Adrenal gland (tissue), 5 donors: ENCODE measurements around the gene GPR62.

Experiments
- POLR2A ChIP-seq, 2 donors: fragments of 450-650 bp; IDR thresholded peaks; one replicate each; pipeline ENCODE4 v1.6.1; 2017; ENCODE audit warnings: antibody characterized with exemption in 2 of 2, mild to moderate bottlenecking in 2 of 2, moderate library complexity in 1 of 2
- TF ChIP-seq, protein P1 (sequence below), 6 experiments: fragments of 450-650 bp in 4 of 6; fragments of 200-600 bp in 2 of 6; sonication (generic) in 1 of 6; IDR thresholded peaks; 1 replicate in 5 of 6; 2 replicates in 1 of 6; pipeline versions ENCODE4 v1.5.1 to v1.8.0; 2016 to 2021; ENCODE audit warnings: antibody characterized with exemption in 6 of 6, mild to moderate bottlenecking in 2 of 6, moderate library complexity in 1 of 6
- donor health status: DM: no; HTN: no; CAD: no.

DNA sequence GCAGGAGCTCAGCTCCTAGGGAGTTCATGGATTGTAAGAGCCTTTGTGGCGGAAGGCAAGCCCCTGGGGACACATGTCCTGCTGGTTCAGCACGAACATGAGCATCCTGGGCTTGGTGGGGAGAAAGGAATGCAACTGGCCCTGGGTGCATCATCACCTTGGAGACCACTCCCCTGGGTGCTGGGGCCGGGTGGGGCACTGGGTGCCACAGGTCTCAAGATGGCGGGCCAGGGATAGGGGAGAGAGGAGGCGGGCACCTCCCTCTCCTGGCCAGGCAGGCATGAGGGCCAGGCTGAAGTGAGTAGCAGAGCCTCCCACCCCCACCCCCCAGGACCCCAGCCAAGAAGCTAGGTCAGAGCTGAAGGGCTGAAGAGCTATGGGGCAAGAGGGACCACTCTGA is 11.3 kb downstream of the GPR62 start:
- TF ChIP-seq, protein P1, sequence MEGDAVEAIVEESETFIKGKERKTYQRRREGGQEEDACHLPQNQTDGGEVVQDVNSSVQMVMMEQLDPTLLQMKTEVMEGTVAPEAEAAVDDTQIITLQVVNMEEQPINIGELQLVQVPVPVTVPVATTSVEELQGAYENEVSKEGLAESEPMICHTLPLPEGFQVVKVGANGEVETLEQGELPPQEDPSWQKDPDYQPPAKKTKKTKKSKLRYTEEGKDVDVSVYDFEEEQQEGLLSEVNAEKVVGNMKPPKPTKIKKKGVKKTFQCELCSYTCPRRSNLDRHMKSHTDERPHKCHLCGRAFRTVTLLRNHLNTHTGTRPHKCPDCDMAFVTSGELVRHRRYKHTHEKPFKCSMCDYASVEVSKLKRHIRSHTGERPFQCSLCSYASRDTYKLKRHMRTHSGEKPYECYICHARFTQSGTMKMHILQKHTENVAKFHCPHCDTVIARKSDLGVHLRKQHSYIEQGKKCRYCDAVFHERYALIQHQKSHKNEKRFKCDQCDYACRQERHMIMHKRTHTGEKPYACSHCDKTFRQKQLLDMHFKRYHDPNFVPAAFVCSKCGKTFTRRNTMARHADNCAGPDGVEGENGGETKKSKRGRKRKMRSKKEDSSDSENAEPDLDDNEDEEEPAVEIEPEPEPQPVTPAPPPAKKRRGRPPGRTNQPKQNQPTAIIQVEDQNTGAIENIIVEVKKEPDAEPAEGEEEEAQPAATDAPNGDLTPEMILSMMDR (IDR thresholded peaks at IDR 0.05) = no peak
- TF ChIP-seq POLR2A (IDR thresholded peaks at IDR 0.05) = no peak
